AG04450 (cell line): ENCODE results near the gene SERPINA6. TPM values are rescaled to one million over a fixed set of nuclear protein-coding genes. Genes with fewer than 3 reads are reported as not detected.

ENCODE experiments used
- CTCF ChIA-PET: fragments of 300-600, 350-600 bp; formaldehyde crosslinking; extraction: SDS; loops from one replicate; lab custom pipeline; 2022; ENCODE audit warnings: antibody characterized with exemption, inconsistent platforms; lab: Charles Lee
- POLR2A ChIA-PET: fragments of 350-600 bp; formaldehyde crosslinking; extraction: SDS; loops from one replicate; lab custom pipeline; 2021; ENCODE audit warnings: antibody characterized with exemption, inconsistent platforms; lab: Yijun Ruan, JAX
- DNase-seq: peaks from one replicate; pipeline ENCODE4 v3.0.0-alpha.2; 2011; ENCODE audit warnings: low read depth, low spot score
- H3K27ac ChIP-seq: one replicate; pipeline ENCODE4 v1.5.1; 2012; ENCODE audit warnings: low read depth, low read length, control low read depth
- H3K27me3 ChIP-seq: one replicate; pipeline ENCODE4 v1.6.0; 2012; ENCODE audit warnings: low read length; ENCODE audit not compliant: control insufficient read depth, insufficient read depth
- H3K4me3 ChIP-seq: 2 replicates; pipeline ENCODE4 v1.5.1; 2011; ENCODE audit warnings: mild to moderate bottlenecking, low read depth, low read length, control low read depth
- H3K9me3 ChIP-seq: 2 replicates; pipeline ENCODE4 v1.5.1; 2012; ENCODE audit warnings: low read length; ENCODE audit not compliant: control insufficient read depth, insufficient read depth
- CTCF ChIP-seq: IDR thresholded peaks from 2 replicates; pipeline ENCODE4 v1.5.1; 2011; ENCODE audit warnings: low read depth, low read length, control low read depth, inconsistent platforms
- polyA plus RNA-seq: library from polyadenylated mRNA; depleted of rRNA; stranded (reverse); fragments of >200 nt; gene quantifications from 2 replicates; pipeline ENCODE4 v1.2.3, GENCODE V29; 2011

Gene SERPINA6
- polyA plus RNA-seq, 1 experiment: not detected

GRCh38 chr14:94307410-94307992 lies 15.6 kb downstream of the SERPINA6 start:
- no peak for DNase-seq
- Histone ChIP-seq H3K9me3 (peaks cover 3% of the 10 kb centered on the region; the same call in 1 of the 2 replicates), H3K27ac (no peak overlapping the region), H3K4me3 (no peak overlapping the region), H3K27me3 (peaks cover 2% of the 10 kb centered on the region)
- ChIA-PET POLR2A (no interaction called here), CTCF (no interaction called here)
- peak; percentile 30; the same call in 1 of the 2 replicates for TF ChIP-seq CTCF

GRCh38 chr14:94306047-94306978 lies 16.8 kb downstream of the SERPINA6 start:
- POLR2A ChIA-PET: no interaction called here
- Histone ChIP-seq H3K4me3 (no peak overlapping the region), H3K9me3 (peaks cover 3% of the 10 kb centered on the region; the same call in 1 of the 2 replicates), H3K27me3 (peaks cover 2% of the 10 kb centered on the region), H3K27ac (no peak overlapping the region)
- no peak for DNase-seq
- no peak for TF ChIP-seq CTCF
- CTCF ChIA-PET: no interaction called here

GRCh38 chr14:94305620-94306019 lies 17.5 kb downstream of the SERPINA6 start:
- Histone ChIP-seq H3K27me3 (peaks cover 2% of the 10 kb centered on the region), H3K4me3 (no peak overlapping the region), H3K9me3 (peaks cover 3% of the 10 kb centered on the region; the same call in 1 of the 2 replicates), H3K27ac (no peak overlapping the region)
- ChIA-PET CTCF (interaction anchor here (0.6 kb wide), 1 partner anchor 176 kb away, joined by 8 read pairs; the partner anchor contains the start of gene IFI27L2), POLR2A (no interaction called here)
- no peak for TF ChIP-seq CTCF
- DNase-seq: no peak

- H3K27me3 ChIP-seq: peaks cover 2% of the 10 kb centered on the region
- no peak overlapping the region for H3K27ac ChIP-seq
- ChIA-PET CTCF (no interaction called here), POLR2A (no interaction called here)
- H3K9me3 ChIP-seq: no peaks in the 10 kb centered on the region
- DNase-seq: no peak
- TF ChIP-seq CTCF: no peak
- no peak overlapping the region for H3K4me3 ChIP-seq
Measured at GRCh38 chr14:94304243-94304642, 18.9 kb downstream of the SERPINA6 start.

GRCh38 chr14:94303111-94303510 lies 20.0 kb downstream of the SERPINA6 start:
- Histone ChIP-seq H3K27me3 (peaks cover 4% of the 10 kb centered on the region), H3K9me3 (no peaks in the 10 kb centered on the region), H3K27ac (no peak overlapping the region), H3K4me3 (no peak overlapping the region)
- DNase-seq: no peak
- no peak for TF ChIP-seq CTCF
- ChIA-PET CTCF (no interaction called here), POLR2A (no interaction called here)
